ENCODE measurements around the gene SLC17A8. TPM values are rescaled to one million over a fixed set of nuclear protein-coding genes. Genes with fewer than 3 reads are reported as not detected.

SLC17A8 gene
- polyA plus RNA-seq, 1 experiment, result not detected

DNA sequence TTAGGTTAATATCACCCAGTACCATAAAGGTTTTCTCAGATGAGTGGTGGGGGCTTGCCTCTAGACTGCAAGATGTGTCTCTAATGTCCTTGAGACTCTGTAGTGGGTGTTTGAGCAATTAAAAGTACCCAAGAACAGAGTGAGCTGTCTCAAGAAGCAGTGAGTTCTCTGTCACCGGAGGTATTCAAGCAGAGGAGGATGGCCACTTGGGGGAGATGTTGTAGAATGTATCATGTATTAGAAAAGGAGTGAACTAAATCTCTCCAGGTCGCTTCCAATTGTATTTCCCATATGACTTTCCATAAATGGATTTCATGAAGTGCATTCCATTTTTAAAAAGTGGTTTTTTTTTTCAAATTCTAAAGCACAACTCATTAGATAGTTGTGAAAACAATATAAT, 35.0 kb downstream of the SLC17A8 start:
- H3K4me3 ChIP-seq (ENCODE audit: low read depth, low read length), result no peak overlapping the region
- TF ChIP-seq, protein P1, sequence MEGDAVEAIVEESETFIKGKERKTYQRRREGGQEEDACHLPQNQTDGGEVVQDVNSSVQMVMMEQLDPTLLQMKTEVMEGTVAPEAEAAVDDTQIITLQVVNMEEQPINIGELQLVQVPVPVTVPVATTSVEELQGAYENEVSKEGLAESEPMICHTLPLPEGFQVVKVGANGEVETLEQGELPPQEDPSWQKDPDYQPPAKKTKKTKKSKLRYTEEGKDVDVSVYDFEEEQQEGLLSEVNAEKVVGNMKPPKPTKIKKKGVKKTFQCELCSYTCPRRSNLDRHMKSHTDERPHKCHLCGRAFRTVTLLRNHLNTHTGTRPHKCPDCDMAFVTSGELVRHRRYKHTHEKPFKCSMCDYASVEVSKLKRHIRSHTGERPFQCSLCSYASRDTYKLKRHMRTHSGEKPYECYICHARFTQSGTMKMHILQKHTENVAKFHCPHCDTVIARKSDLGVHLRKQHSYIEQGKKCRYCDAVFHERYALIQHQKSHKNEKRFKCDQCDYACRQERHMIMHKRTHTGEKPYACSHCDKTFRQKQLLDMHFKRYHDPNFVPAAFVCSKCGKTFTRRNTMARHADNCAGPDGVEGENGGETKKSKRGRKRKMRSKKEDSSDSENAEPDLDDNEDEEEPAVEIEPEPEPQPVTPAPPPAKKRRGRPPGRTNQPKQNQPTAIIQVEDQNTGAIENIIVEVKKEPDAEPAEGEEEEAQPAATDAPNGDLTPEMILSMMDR (IDR thresholded peaks at IDR 0.05; ENCODE audit: insufficient read depth, low read depth, low read length), result no peak
- DNase-seq (ENCODE audit: low read depth), result no peak
- H3K36me3 ChIP-seq (ENCODE audit: control insufficient read depth, insufficient read depth, low read length), result no peaks in the 10 kb centered on the region
- no peaks in the 10 kb centered on the region for H3K27me3 ChIP-seq (ENCODE audit: control insufficient read depth, insufficient read depth, low read length)
- CTCF ChIA-PET, result no interaction called here
- POLR2A ChIA-PET, result no interaction called here

DNA sequence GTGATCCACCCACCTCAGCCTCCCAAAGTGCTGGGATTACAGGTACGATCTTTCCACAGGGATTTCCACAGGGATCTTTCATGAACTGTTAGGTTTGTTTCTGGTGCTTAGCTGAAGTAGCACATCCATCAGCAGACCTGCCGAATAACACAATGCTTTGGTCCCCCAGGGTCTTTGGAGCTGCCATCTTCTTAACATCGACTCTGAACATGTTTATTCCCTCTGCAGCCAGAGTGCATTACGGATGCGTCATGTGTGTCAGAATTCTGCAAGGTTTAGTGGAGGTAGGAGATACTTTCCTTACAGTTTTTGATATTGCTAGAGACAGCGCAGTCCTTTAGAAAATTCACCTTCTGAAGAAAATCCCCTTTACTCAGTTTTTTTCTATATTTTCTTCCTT, 36.3 kb downstream of the SLC17A8 start:
- ChIA-PET POLR2A (no interaction called here), CTCF (no interaction called here)
- Histone ChIP-seq H3K4me3 (ENCODE audit: low read depth, low read length) (no peak overlapping the region), H3K27me3 (ENCODE audit: control insufficient read depth, insufficient read depth, low read length) (no peaks in the 10 kb centered on the region), H3K36me3 (ENCODE audit: control insufficient read depth, insufficient read depth, low read length) (no peaks in the 10 kb centered on the region)
- TF ChIP-seq, protein P1 (IDR thresholded peaks at IDR 0.05; ENCODE audit: insufficient read depth, low read depth, low read length), result no peak
- DNase-seq (ENCODE audit: low read depth), result no peak

DNA sequence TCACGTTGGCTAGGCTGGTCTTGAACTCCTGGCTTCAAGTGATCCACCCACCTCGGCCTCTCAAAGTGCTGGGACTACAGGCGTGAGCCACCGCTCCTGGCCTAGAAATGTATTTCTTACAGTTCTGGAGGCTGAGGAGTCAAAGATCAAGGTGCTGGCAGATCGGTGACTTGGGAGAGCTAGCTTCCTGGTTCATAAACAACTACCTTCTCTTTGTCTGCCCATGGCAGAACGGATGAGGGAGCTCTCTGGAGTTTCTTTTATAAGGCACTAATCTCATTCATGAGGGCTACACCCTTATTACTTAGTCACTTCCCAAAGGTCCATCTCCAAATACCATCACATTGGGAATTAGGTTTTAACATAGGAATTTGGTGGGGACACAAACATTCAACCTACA, 38.9 kb downstream of the SLC17A8 start:
- H3K4me3 ChIP-seq (ENCODE audit: low read depth, low read length), result no peak overlapping the region
- H3K27me3 ChIP-seq (ENCODE audit: control insufficient read depth, insufficient read depth, low read length), result no peaks in the 10 kb centered on the region
- H3K36me3 ChIP-seq (ENCODE audit: control insufficient read depth, insufficient read depth, low read length), result no peaks in the 10 kb centered on the region
- ChIA-PET CTCF (no interaction called here), POLR2A (no interaction called here)
- no peak for DNase-seq (ENCODE audit: low read depth)
- TF ChIP-seq, protein P1 (IDR thresholded peaks at IDR 0.05; ENCODE audit: insufficient read depth, low read depth, low read length), result no peak

DNA sequence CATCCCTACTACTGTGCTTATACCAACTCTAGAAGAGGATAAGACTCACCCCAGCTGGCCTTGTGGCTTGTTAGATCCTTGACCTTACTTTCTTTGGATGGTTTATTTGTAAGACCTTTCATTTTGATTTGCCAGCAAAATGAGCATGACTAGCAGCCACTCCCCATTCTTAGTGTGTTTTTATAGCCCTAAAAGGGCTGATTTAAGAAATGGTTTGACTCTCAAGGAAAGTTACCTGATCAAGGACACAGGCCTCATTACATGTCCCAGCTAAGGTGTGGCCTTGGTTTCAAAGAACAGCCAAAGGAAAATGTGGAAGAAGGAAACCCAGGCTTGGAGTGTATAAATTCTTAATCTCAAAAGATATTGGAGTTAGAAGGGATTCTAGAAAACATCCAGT, 41.4 kb downstream of the SLC17A8 start:
- no peaks in the 10 kb centered on the region for H3K36me3 ChIP-seq (ENCODE audit: control insufficient read depth, insufficient read depth, low read length)
- TF ChIP-seq, protein P1 (IDR thresholded peaks at IDR 0.05; ENCODE audit: insufficient read depth, low read depth, low read length), result no peak
- no peak for DNase-seq (ENCODE audit: low read depth)
- CTCF ChIA-PET, result interaction anchor here (0.6 kb wide), 1 partner anchor 90 kb away, joined by 3 read pairs; no protein-coding TSS in a partner anchor
- H3K27me3 ChIP-seq (ENCODE audit: control insufficient read depth, insufficient read depth, low read length), result no peaks in the 10 kb centered on the region
- no peak overlapping the region for H3K4me3 ChIP-seq (ENCODE audit: low read depth, low read length)
- POLR2A ChIA-PET, result no interaction called here

DNA sequence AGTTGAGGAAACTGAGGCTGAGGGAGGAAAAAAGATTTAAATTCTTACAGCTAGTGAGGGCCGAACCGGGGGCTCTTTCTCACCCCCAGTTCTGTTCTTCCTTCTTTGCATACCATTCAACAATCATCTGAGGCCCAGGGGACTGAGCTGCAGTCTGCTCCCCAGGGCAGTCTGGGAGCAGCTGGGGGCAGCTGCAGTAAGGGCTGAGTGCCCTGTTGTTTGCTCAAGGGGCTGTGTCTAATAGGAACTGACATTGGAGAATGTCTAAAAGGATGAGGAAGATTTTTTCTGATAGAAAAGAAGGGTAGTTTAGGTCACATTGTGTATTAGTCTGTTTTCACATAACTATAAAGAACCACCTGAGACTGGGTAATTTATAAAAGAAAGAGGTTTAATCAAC, 42.2 kb downstream of the SLC17A8 start:
- ChIA-PET POLR2A (no interaction called here), CTCF (no interaction called here)
- no peaks in the 10 kb centered on the region for H3K36me3 ChIP-seq (ENCODE audit: control insufficient read depth, insufficient read depth, low read length)
- TF ChIP-seq, protein P1 (IDR thresholded peaks at IDR 0.05; ENCODE audit: insufficient read depth, low read depth, low read length), result no peak
- H3K27me3 ChIP-seq (ENCODE audit: control insufficient read depth, insufficient read depth, low read length), result no peaks in the 10 kb centered on the region
- no peak overlapping the region for H3K4me3 ChIP-seq (ENCODE audit: low read depth, low read length)
- no peak for DNase-seq (ENCODE audit: low read depth)
